C4-2B (cell line): Measurements from ENCODE around the gene MROH2A.

ENCODE experiments used
- ZFX ChIP-seq: fragments of 450-650 bp; IDR thresholded peaks from 2 replicates; pipeline ENCODE4 v1.6.1; 2017
- TF ChIP-seq, protein P1 (sequence below): fragments of 450-650 bp; conservative IDR thresholded peaks from 2 replicates; pipeline ENCODE4 v1.5.1; 2017; ENCODE audit warnings: mild to moderate bottlenecking

DNA sequence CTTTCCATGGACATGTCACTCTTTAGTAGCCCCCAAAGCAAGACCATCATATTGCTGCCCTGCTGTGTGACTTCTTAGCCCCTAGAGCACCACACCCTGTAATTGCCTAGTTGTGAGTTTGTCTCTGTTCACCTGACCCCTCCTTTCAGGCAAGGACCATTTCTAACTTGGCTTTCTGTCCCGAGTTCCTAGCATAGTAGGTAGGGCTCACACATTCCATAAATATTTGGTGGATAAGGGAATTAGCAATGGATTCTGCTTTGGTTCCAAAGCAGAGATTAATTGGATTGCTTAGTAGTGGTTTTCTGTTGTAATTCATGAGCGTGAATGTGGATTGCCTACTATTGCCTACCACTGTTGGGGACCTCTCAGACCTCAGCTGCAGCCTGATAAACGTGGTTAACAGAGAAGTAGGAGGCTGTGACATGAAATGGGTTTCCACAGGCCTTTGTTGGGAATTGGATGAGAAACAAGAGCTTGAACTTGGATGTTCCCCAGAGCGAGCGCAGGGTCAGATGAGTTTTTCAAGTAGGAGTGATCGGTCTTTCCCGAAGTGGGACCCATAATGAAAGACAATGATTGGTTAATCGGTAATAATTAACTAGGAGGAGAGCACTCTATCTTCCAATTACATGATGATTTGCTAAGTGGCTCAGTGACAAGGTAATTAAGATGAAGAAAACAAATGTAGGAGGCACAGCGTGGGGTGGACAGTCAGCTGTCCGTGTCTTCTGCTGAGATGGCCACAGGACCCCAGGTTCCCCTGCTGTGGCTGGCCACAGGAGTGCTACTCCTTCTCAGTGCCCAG lies 31.5 kb upstream of the MROH2A start:
- TF ChIP-seq, protein P1, sequence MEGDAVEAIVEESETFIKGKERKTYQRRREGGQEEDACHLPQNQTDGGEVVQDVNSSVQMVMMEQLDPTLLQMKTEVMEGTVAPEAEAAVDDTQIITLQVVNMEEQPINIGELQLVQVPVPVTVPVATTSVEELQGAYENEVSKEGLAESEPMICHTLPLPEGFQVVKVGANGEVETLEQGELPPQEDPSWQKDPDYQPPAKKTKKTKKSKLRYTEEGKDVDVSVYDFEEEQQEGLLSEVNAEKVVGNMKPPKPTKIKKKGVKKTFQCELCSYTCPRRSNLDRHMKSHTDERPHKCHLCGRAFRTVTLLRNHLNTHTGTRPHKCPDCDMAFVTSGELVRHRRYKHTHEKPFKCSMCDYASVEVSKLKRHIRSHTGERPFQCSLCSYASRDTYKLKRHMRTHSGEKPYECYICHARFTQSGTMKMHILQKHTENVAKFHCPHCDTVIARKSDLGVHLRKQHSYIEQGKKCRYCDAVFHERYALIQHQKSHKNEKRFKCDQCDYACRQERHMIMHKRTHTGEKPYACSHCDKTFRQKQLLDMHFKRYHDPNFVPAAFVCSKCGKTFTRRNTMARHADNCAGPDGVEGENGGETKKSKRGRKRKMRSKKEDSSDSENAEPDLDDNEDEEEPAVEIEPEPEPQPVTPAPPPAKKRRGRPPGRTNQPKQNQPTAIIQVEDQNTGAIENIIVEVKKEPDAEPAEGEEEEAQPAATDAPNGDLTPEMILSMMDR = no peak
- TF ChIP-seq ZFX = no peak
